ENCODE data around the gene GPLD1. TPM values are rescaled to one million over a fixed set of nuclear protein-coding genes. Genes with fewer than 3 reads are reported as not detected.

Gene GPLD1
- total and polyA plus RNA-seq, 10 donors, result 0.15 to 4.3 (median 1.8) TPM

DNA sequence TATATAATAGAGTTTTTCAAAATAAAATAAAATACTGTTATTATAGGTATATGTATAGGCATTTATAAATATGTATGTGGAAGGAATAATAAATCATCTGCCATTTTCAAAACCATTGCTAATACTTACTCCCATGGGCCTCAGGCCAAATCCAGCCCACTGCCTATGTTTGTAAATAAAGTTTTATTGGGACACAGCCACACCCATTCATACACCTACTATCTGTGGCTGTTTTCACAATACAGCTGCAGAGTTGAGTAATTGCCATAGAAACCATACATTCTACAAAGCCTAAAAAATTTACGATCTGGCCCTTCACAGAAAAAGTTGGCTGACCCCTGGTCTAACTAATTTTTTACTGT is 14.9 kb upstream of the GPLD1 start:
- Histone ChIP-seq H3K27ac (no peak overlapping the region), H3K27me3 (replicated peaks in 1 of 7) (no peaks in the 10 kb centered on the region), H3K9me3 (peaks cover 0 to 8% (median 0%) of the 10 kb centered on the region in 8 donors), H3K36me3 (peaks cover 0 to 69% (median 20%) of the 10 kb centered on the region in 6 donors), H3K4me3 (no peak overlapping the region), H3K4me1 (no peaks in the 10 kb centered on the region)
- DNase-seq, result no peak
- TF ChIP-seq, protein P1, sequence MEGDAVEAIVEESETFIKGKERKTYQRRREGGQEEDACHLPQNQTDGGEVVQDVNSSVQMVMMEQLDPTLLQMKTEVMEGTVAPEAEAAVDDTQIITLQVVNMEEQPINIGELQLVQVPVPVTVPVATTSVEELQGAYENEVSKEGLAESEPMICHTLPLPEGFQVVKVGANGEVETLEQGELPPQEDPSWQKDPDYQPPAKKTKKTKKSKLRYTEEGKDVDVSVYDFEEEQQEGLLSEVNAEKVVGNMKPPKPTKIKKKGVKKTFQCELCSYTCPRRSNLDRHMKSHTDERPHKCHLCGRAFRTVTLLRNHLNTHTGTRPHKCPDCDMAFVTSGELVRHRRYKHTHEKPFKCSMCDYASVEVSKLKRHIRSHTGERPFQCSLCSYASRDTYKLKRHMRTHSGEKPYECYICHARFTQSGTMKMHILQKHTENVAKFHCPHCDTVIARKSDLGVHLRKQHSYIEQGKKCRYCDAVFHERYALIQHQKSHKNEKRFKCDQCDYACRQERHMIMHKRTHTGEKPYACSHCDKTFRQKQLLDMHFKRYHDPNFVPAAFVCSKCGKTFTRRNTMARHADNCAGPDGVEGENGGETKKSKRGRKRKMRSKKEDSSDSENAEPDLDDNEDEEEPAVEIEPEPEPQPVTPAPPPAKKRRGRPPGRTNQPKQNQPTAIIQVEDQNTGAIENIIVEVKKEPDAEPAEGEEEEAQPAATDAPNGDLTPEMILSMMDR (IDR thresholded peaks at IDR 0.05 in 8 of 11, conservative IDR thresholded peaks at IDR 0.05 in 3 of 11), result no peak
- no peak for TF ChIP-seq POLR2A (IDR thresholded peaks at IDR 0.05)
- intact Hi-C loops (cut with DNase I; ENCODE audit: low total_unique reads), result no loop called here
- WGBS, 5 donors, result 90 to 98% (median 92%) methylated on average over 1 of the region's 1 CpG

DNA sequence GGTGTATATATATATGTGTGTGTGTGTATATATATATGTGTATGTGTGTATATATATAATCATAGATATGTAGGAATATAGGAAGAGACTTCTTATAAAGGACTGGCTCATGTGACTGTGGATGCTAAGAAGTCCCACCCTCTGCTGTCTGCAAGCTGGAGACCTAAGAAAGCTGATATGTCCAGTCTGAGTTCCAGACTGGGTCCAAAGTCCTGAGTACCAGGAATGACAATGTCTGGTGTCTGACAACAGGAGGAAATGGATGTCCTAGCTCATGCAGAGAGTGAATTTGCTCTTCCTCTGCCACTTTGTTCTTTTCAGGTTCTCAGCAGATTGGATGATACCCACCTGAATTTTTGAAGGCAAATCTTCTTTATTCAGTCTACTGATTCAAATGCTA is 12.5 kb upstream of the GPLD1 start:
- intact Hi-C loops (cut with DNase I; ENCODE audit: low total_unique reads), result no loop called here

DNA sequence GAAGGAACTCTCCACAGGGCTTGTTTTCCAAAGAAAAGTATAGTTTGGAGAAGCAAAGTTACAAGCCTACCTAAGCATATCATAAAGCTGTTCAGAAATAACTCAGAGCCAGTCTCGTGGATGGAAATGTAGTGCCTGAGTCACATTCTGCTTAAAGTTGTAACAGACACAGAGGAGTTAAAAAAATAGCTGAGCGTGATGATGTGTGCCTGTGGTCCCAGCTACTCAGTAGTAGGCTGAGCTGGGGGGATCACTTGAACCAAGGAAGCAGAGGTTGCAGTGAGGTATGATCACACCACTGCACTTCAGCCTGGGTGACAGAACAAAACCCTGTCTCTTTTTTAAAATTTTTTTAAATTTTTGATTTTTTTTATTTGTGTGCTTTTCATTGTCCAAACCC is 12.0 kb upstream of the GPLD1 start:
- peaks cover 0 to 52% (median 17%) of the 10 kb centered on the region in 6 donors for H3K36me3 ChIP-seq
- no peak overlapping the region for H3K4me3 ChIP-seq
- H3K27ac ChIP-seq, result no peak overlapping the region
- DNase-seq, result no peak
- WGBS, 5 donors, result 75 to 87% (median 84%) methylated on average over 2 of the region's 2 CpGs
- H3K4me1 ChIP-seq, result peaks cover 0 to under 1% (median 0%) of the 10 kb centered on the region in 6 donors
- TF ChIP-seq, protein P1 (IDR thresholded peaks at IDR 0.05 in 8 of 11, conservative IDR thresholded peaks at IDR 0.05 in 3 of 11), result no peak
- no peak for TF ChIP-seq POLR2AphosphoS5 (IDR thresholded peaks at IDR 0.05)
- TF ChIP-seq POLR2A (IDR thresholded peaks at IDR 0.05), result no peak
- H3K27me3 ChIP-seq (replicated peaks in 1 of 7), result no peaks in the 10 kb centered on the region
- intact Hi-C loops (cut with DNase I; ENCODE audit: low total_unique reads), result no loop called here
- peaks cover 0 to 8% (median 4%) of the 10 kb centered on the region in 8 donors for H3K9me3 ChIP-seq

More for the DNA sequence above, 12.5 kb upstream of the GPLD1 start:
- no peaks in the 10 kb centered on the region for H3K27me3 ChIP-seq (replicated peaks in 1 of 7)
- peaks cover 0 to 5% (median 3%) of the 10 kb centered on the region in 8 donors for H3K9me3 ChIP-seq
- no peak for DNase-seq
- no peaks in the 10 kb centered on the region for H3K4me1 ChIP-seq
- H3K36me3 ChIP-seq, result peaks cover 0 to 54% (median 18%) of the 10 kb centered on the region in 6 donors
- no peak for TF ChIP-seq POLR2AphosphoS5 (IDR thresholded peaks at IDR 0.05)
- TF ChIP-seq, protein P1 (IDR thresholded peaks at IDR 0.05 in 8 of 11, conservative IDR thresholded peaks at IDR 0.05 in 3 of 11), result no peak
- no peak for TF ChIP-seq POLR2A (IDR thresholded peaks at IDR 0.05)
- H3K4me3 ChIP-seq, result no peak overlapping the region
- no peak overlapping the region for H3K27ac ChIP-seq

DNA sequence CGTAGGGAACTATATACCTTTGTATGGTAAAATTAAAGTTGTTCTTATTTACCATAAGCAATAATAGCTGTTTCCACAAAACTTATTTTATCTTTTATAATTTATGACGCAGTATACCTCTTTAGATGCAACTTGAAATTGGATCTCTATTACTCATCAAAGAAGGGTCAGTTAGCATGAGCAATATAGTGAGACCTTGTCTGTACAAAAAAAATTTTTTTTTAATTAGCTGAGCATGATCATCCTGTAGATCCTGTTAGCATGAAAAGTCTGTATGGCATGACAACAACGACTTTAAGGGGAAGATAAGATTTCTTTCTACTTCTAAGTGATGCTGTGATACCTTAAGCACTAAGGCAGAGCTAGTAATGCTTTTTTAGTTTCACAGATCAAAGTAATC is 11.3 kb upstream of the GPLD1 start:
- TF ChIP-seq, protein P1 (IDR thresholded peaks at IDR 0.05 in 8 of 11, conservative IDR thresholded peaks at IDR 0.05 in 3 of 11), result no peak
- TF ChIP-seq POLR2AphosphoS5 (IDR thresholded peaks at IDR 0.05) (no peak), POLR2A (IDR thresholded peaks at IDR 0.05) (no peak)
- DNase-seq, result no peak
- Histone ChIP-seq H3K27ac (no peak overlapping the region), H3K9me3 (peaks cover 0 to 8% (median 4%) of the 10 kb centered on the region in 8 donors), H3K36me3 (peaks cover 0 to 47% (median 17%) of the 10 kb centered on the region in 6 donors), H3K4me3 (no peak overlapping the region), H3K4me1 (peaks cover 0 to 8% (median 6%) of the 10 kb centered on the region in 6 donors), H3K27me3 (replicated peaks in 1 of 7) (no peaks in the 10 kb centered on the region)
- 85 to 93% (median 87%) methylated on average over 3 of the region's 3 CpGs for WGBS, 5 donors
- intact Hi-C loops (cut with DNase I; ENCODE audit: low total_unique reads), result no loop called here
